ENCODE results near the gene SERPINB7. TPM values are rescaled to one million over a fixed set of nuclear protein-coding genes. Genes with fewer than 3 reads are reported as not detected.

Gene SERPINB7, protein sequence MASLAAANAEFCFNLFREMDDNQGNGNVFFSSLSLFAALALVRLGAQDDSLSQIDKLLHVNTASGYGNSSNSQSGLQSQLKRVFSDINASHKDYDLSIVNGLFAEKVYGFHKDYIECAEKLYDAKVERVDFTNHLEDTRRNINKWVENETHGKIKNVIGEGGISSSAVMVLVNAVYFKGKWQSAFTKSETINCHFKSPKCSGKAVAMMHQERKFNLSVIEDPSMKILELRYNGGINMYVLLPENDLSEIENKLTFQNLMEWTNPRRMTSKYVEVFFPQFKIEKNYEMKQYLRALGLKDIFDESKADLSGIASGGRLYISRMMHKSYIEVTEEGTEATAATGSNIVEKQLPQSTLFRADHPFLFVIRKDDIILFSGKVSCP
- total RNA-seq (2022) (0.19 and 0.88 TPM in 2 replicates), Bru-seq, nascent RNA (percentile 13 among the genes with signal in this experiment), BruChase-seq, experiment 1, labeled RNA remaining after a 6-hour chase (percentile 11 among the genes with signal in this experiment), BruChase-seq, experiment 2, labeled RNA remaining after a 2-hour chase (percentile 5 among the genes with signal in this experiment)
- long read RNA-seq, partial matches to known transcripts = 0 of 3 reads
- long read RNA-seq, other reads (novel, unspliced or antisense) = 2 of 3 reads

DNA sequence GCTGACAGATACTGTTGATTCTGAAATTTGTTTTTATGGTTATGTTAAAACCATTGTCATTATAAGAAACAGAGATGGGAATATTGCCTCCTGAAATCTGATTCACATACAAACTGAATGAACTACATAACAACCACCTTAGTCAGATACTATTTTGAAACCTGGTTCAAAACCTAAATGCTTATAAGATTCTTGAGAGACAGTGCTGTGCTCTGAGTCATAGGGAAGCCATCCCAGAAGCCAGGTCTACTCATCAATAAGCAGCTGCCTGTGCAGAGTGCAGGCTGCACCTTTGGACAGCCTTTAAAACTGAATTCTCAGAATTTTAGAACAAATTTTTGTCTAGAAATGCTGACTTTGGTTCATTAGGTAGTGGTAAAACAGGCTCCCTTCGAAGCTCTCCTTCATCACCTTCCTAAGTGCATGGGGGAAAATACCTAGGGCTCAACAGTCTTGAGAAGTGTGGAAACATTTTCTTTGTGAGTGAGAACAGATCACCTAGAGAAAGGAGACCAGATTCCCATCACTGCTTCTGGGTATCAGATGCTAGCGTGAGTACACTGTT is at the start of gene SERPINB7:
SERPINB7 (plus strand) TSS at position 253 of the 565 bp plus-strand sequence. CDS start 6,955 bp downstream, outside the sequence.
- intact Hi-C loops (cut with micrococcal nuclease; ENCODE audit: unreplicated experiment) = no loop called here
- no peak within 1 kb of the TSS for H3K4me3 Mint-ChIP-seq (ENCODE audit: low read depth, unreplicated experiment)
- H3K27me3 Mint-ChIP-seq (ENCODE audit: unreplicated experiment) = no peaks in the 10 kb centered on the region
- H3K36me3 Mint-ChIP-seq (ENCODE audit: insufficient read depth, unreplicated experiment) = no peaks in the 10 kb centered on the region
- no peaks in the 10 kb centered on the region for H3K9me3 Mint-ChIP-seq (ENCODE audit: low read depth, unreplicated experiment)
- no peak for DNase-seq
- no TSS peak for BruUV-seq (replicated peaks)
- peaks cover 13% of the 10 kb centered on the region for H3K4me1 Mint-ChIP-seq (ENCODE audit: low read depth, unreplicated experiment)
- CTCF ChIA-PET = interaction anchor here (0.5 to 1.4 kb wide), 2 partner anchors 9 to 20 kb away, joined by 3 read pairs; no protein-coding TSS in a partner anchor
- TF ChIP-seq, protein P1, sequence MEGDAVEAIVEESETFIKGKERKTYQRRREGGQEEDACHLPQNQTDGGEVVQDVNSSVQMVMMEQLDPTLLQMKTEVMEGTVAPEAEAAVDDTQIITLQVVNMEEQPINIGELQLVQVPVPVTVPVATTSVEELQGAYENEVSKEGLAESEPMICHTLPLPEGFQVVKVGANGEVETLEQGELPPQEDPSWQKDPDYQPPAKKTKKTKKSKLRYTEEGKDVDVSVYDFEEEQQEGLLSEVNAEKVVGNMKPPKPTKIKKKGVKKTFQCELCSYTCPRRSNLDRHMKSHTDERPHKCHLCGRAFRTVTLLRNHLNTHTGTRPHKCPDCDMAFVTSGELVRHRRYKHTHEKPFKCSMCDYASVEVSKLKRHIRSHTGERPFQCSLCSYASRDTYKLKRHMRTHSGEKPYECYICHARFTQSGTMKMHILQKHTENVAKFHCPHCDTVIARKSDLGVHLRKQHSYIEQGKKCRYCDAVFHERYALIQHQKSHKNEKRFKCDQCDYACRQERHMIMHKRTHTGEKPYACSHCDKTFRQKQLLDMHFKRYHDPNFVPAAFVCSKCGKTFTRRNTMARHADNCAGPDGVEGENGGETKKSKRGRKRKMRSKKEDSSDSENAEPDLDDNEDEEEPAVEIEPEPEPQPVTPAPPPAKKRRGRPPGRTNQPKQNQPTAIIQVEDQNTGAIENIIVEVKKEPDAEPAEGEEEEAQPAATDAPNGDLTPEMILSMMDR (IDR thresholded peaks at IDR 0.05; ENCODE audit: unreplicated experiment) = no peak
- H3K27ac Mint-ChIP-seq (ENCODE audit: unreplicated experiment) = no peak within 1 kb of the TSS

DNA sequence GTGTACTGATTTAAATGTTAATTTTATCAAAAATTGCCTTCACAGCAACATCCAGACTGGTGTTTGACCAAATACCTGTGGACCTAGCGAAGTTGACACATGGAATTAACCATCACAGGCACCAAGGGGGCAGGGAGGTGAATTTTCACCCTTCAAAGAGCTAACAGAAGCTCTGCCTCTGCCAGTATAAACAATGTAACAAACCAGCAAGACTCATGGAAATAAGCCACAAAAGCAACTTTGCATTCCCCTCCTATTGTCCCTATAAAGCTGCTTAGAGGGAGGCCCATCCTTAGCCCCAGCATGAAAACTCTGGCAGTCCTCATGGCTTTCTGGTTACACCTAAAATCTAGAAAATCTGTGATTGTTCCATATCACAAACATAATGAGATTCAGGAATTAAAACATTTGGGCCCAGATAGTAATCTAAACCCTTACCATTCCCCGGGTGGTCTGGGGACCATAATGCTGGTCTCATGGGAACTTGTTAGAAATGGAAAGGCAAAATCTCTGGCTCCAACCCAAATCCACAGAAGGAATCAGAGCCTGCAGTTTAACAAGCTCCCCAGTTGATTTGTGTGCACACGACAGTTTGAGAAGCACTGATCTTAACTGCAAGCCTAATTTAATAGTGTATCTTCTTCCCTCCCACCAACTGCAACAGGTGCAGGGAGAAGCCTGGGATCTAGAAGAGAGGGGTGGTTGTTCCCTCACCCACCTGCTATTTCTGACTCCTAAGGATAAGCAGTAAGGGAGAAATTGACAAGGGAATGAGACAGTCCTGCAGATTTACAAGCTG is 49.3 kb upstream of the SERPINB7 start:
- H3K27me3 Mint-ChIP-seq (ENCODE audit: unreplicated experiment) = no peaks in the 10 kb centered on the region
- no peak overlapping the region for H3K4me3 Mint-ChIP-seq (ENCODE audit: low read depth, unreplicated experiment)
- intact Hi-C loops (cut with micrococcal nuclease; ENCODE audit: unreplicated experiment) = no loop called here
- no peaks in the 10 kb centered on the region for H3K36me3 Mint-ChIP-seq (ENCODE audit: insufficient read depth, unreplicated experiment)
- no TSS peak for BruUV-seq (replicated peaks)
- no peaks in the 10 kb centered on the region for H3K4me1 Mint-ChIP-seq (ENCODE audit: low read depth, unreplicated experiment)
- no peaks in the 10 kb centered on the region for H3K9me3 Mint-ChIP-seq (ENCODE audit: low read depth, unreplicated experiment)
- no peak overlapping the region for H3K27ac Mint-ChIP-seq (ENCODE audit: unreplicated experiment)
- TF ChIP-seq, protein P1 (IDR thresholded peaks at IDR 0.05; ENCODE audit: unreplicated experiment) = no peak
- no peak for DNase-seq
- CTCF ChIA-PET = no interaction called here

DNA sequence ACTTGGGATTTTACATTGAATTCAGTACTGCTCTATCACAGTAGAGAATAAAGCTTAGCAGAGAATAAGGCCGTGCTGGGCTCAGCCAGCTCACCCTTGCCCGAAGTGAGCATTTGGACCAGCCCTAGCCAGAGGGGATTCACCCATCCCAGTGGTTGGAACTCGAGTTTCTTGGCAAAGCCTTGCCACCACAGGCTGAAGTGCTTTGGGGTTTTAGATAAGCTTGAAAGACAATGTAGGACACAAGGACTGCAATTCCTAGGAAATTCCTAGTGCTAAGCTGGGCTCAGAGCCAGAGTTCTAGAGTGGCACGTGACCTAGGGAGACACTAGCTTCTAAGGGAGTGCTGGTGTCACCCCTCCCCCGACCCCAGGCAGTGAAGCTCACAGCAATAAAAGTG is 44.4 kb upstream of the SERPINB7 start:
- intact Hi-C loops (cut with micrococcal nuclease; ENCODE audit: unreplicated experiment) = no loop called here
- H3K4me1 Mint-ChIP-seq (ENCODE audit: low read depth, unreplicated experiment) = peaks cover 2% of the 10 kb centered on the region
- no TSS peak for BruUV-seq (replicated peaks)
- H3K27me3 Mint-ChIP-seq (ENCODE audit: unreplicated experiment) = no peaks in the 10 kb centered on the region
- H3K36me3 Mint-ChIP-seq (ENCODE audit: insufficient read depth, unreplicated experiment) = no peaks in the 10 kb centered on the region
- no peak overlapping the region for H3K4me3 Mint-ChIP-seq (ENCODE audit: low read depth, unreplicated experiment)
- H3K27ac Mint-ChIP-seq (ENCODE audit: unreplicated experiment) = no peak overlapping the region
- no peaks in the 10 kb centered on the region for H3K9me3 Mint-ChIP-seq (ENCODE audit: low read depth, unreplicated experiment)
- DNase-seq = no peak
- TF ChIP-seq, protein P1 (IDR thresholded peaks at IDR 0.05; ENCODE audit: unreplicated experiment) = no peak
- CTCF ChIA-PET = interaction anchor here (0.7 to 1.0 kb wide), 2 partner anchors 11 to 47 kb away, joined by 4 to 6 read pairs; no protein-coding TSS in a partner anchor

DNA sequence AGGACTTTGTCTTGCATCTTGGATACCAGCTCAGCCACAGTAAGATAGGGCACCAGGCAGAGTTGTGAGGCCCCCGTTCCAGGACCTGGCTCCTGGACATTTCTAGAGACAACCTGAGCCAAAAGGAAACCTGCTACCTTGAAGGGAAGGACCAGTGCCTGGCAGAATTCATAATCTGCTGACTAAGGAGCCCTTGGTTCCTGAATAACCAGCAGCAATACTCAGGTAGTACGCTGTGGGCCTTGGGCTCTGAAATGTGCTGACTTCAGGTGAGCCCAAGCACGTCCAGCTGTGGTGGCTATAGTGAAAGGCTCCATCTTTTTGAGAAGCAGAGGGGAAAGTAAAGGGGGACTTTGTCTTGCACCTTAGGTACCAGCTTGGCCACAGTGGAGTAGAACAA is 44.0 kb upstream of the SERPINB7 start:
- TF ChIP-seq, protein P1 (IDR thresholded peaks at IDR 0.05; ENCODE audit: unreplicated experiment) = no peak
- intact Hi-C loops (cut with micrococcal nuclease; ENCODE audit: unreplicated experiment) = no loop called here
- Mint-ChIP-seq H3K27ac (ENCODE audit: unreplicated experiment) (no peak overlapping the region), H3K9me3 (ENCODE audit: low read depth, unreplicated experiment) (no peaks in the 10 kb centered on the region), H3K27me3 (ENCODE audit: unreplicated experiment) (no peaks in the 10 kb centered on the region), H3K36me3 (ENCODE audit: insufficient read depth, unreplicated experiment) (no peaks in the 10 kb centered on the region), H3K4me1 (ENCODE audit: low read depth, unreplicated experiment) (peaks cover 7% of the 10 kb centered on the region), H3K4me3 (ENCODE audit: low read depth, unreplicated experiment) (no peak overlapping the region)
- no peak for DNase-seq
- CTCF ChIA-PET = interaction anchor here (1.0 kb wide), 1 partner anchor 10 kb away, joined by 6 read pairs; no protein-coding TSS in a partner anchor
- no TSS peak for BruUV-seq (replicated peaks)
